ENCODE results near the gene HSPA1A.

DNA sequence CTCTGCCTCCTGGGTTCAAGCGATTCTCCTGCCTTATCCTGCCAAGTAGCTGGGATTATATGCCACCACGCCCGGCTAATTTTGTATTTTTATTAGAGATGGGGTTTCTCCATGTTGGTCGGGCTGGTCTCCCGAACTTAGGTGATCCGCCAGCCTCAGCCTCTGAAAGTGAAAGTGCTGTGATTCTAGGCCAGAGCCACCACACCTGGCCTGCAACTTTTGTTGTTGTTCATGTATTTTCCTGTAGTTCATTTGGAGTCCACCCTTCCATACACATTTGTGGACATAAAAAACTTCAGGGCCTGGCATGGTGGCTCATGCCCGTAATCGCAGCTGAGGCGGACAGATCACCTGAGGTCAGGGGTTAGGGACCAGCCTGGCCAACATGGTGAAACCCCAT lies 26.7 kb downstream of the HSPA1A start:
- TF ChIP-seq, protein P1, sequence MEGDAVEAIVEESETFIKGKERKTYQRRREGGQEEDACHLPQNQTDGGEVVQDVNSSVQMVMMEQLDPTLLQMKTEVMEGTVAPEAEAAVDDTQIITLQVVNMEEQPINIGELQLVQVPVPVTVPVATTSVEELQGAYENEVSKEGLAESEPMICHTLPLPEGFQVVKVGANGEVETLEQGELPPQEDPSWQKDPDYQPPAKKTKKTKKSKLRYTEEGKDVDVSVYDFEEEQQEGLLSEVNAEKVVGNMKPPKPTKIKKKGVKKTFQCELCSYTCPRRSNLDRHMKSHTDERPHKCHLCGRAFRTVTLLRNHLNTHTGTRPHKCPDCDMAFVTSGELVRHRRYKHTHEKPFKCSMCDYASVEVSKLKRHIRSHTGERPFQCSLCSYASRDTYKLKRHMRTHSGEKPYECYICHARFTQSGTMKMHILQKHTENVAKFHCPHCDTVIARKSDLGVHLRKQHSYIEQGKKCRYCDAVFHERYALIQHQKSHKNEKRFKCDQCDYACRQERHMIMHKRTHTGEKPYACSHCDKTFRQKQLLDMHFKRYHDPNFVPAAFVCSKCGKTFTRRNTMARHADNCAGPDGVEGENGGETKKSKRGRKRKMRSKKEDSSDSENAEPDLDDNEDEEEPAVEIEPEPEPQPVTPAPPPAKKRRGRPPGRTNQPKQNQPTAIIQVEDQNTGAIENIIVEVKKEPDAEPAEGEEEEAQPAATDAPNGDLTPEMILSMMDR (IDR thresholded peaks at IDR 0.05; ENCODE audit: low read depth, low read length): no peak
- TF ChIP-seq MAX (IDR thresholded peaks at IDR 0.05; ENCODE audit: low read depth, low read length) (no peak), POLR2A (IDR thresholded peaks at IDR 0.05; ENCODE audit: extremely low read depth, insufficient read length) (no peak)
